ENCODE data around the gene ATXN7.

The ATXN7 gene

DNA sequence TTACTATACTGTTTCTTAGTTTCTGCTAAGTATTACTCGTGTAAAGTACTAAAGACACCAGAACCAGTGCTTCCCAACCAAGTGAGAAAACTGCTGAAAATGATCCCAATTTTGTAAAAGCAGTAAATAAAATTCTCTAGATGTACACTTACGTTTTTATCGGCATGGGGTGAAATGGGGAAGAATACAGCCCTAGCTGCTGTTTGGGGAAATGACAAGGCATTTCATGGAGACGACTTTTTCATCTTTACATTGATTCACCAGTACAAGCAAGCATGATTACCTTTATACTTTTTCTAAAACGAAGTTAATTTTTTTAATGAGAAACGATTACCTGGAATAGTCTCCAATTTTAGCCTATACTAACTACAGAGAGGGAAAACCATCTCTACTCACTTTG lies 158.3 kb downstream of the ATXN7 start:
- DNase-seq (ENCODE audit: low read depth): no peak

DNA sequence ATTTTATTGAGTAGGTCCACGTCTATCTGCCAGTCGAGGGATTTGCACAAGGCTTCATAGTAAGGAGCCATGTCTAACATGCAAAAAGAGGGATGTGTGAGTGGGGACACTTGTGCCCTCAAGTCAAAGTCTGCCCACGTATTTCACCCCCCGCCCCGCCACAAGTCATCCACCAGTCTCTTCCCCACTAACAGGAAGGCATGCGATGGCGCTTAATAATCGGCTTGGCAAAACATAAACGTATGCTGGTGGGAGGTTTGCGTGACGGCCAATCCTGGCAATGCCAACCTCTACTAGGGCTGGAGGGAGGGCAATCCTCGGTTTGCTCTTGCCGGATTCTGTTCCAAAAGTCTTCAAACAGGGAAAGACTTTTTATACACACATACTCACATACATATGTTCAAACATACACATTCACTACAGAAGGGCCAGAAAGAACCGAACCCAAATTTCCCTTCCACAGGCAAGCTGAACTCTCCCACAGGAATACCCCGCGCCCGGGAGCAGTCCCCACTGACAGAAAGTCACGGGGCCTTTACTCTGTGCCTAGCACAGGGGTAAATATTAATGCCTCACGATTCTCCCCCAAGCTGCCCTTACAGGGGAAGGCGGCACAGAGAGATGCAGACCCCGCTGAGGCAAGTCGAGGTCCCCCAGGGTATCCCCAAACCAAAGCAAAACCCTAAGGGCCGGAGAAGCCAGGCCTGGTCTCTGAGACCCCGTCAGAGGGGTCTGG lies 159.0 kb downstream of the ATXN7 start:
- peak; percentile 2 for DNase-seq (ENCODE audit: low read depth)

DNA sequence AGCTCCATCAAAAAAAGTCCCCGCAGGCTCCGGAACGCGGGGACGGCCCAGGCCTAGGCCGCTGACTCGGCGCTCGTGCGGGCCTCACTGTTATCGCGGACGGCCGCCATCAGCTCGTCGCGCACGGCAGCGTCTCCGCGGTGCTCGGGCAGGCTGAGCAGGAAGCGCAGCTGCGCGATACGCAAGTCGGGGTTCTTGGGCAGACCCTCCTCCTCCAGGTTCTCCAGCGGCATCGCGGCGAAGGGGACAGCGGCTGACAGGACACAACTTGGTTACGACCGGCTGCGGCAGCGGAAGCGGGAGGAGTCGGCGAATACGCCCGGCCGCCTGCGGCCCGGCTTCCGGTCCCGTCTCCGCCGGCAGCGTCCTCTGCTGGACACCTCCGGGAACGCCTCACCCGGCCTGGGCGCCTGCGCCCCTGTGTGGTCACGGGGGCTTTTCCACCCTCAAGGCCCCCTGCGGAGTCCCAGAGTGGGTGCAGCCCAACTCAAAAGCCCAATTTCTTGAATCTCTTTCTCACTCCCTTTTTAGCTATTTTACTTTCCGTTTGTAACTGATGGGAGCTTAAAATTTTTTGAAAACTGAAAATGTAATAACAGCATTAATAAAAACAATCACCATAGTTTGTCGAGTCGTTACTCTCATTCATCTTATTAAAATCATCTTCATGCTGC lies 159.7 kb downstream of the ATXN7 start, which contains the start of gene PSMD6:
Gene PSMD6, minus strand, starts transcription at position 308 of the 674 bp plus-strand sequence. Its CDS starts 75 bp downstream, at position 233.
- peak; percentile 94 for DNase-seq (ENCODE audit: low read depth)

DNA sequence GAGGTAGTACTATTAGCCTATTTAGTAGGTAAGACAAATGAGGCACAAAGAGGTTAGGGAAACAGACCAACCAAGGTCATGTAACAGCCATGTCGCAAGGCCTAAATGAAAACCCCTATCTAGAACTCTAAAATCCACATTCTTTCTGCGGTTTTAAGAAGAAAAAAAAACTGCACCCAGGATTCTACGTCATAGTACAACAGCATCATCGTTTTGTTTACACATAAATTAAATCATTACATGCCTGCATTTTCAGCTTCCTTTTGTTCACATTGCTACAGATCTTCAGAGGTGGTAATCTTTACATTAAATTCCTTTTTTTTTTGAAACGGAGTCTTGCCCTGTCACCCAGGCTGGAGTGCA lies 160.2 kb downstream of the ATXN7 start:
- DNase-seq (ENCODE audit: low read depth): no peak

DNA sequence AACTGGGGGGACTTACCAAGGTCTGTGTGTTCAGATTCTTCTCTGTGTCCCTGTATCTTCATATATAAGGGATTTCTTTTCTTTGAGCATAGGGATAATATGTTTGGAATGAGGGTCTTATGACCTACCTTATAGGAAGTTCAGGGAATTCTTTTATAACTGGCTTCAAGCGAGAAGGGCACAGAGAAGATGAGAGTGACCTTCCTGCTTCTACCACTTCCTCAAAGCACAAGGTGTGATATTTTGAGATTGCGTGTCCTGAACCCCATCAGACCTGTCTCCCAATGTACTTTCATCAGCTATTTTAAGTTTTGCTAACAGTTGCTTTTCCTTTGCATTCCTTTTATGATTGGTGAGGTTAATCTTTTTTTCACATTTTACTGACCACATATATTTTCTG lies 162.7 kb downstream of the ATXN7 start:
- DNase-seq (ENCODE audit: low read depth): no peak

DNA sequence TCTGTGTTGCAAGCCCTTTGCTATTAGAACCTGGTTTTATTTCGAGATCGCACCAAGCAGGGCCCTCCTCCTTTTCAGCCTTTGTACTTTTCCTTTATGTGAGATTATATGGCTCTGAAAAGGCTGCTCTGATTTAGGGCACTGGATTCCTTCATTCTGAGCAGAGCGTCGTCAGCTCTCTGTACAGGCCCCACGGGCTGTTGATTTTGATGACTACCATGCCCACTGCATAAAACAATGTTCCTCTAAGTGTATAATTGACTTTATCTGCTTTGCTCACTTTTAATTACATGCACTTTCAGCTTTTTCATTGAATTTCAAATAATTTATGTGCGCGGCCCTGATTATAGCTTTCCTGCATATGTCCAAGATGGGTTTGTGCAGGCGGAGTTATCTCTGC lies 164.0 kb downstream of the ATXN7 start:
- no peak for DNase-seq (ENCODE audit: low read depth)

DNA sequence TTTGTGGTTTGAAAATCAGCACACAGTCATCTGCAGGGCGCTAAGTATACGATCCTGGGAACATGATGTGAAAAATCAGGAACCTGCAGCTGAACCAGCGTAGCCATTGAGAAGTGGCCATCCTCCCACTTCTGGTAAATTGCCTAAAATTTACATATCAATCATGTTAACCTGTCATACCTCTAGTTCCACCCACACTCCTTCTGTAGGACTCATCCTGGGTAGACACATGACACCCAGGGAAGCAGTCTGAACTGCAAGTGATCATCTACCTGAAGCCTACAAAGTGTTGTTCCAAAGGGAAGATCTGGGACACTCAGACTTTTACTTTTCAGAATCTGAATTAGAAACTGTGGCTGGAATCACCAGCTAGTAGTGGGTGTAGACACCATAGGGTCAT lies 165.1 kb downstream of the ATXN7 start:
- no peak for DNase-seq (ENCODE audit: low read depth)

DNA sequence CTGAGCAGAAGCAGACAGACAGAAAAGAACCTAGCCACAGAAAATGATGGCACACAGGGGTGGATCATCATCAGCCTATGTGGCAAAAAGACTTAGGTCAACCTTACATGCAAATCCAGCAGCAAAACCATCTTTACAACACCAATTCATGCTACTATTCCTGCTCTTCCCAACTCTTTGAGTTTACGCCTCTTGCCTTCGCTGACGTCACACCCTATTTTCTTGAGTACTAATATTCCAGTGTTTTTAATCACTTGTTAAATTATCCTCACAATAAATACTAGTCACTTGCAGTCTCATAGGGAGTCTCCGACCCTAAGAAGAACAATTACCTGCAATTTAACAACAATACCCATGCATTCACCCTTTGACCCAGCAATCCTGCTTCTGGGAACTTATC lies 165.6 kb downstream of the ATXN7 start:
- DNase-seq (ENCODE audit: low read depth): no peak

DNA sequence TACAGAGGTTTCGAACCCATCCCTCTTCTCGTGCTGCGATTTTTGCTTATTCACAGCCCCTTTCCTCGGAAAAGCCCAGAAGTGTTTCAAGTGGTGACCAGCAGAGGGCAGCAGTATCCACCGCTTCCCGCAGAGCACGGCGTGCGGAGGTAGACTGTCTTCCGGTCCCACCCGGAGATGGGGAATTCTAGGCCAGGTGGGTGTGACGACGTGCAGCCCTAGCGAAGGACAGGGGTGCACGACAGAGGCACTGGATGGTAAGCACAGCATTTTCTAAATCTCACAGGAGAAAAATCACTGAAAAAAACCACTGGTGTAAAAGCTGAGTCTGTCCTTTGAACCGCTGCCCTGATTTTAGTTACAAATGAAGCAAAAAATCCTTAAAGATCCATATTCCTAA lies 167.1 kb downstream of the ATXN7 start:
- DNase-seq (ENCODE audit: low read depth): peak; percentile 77

DNA sequence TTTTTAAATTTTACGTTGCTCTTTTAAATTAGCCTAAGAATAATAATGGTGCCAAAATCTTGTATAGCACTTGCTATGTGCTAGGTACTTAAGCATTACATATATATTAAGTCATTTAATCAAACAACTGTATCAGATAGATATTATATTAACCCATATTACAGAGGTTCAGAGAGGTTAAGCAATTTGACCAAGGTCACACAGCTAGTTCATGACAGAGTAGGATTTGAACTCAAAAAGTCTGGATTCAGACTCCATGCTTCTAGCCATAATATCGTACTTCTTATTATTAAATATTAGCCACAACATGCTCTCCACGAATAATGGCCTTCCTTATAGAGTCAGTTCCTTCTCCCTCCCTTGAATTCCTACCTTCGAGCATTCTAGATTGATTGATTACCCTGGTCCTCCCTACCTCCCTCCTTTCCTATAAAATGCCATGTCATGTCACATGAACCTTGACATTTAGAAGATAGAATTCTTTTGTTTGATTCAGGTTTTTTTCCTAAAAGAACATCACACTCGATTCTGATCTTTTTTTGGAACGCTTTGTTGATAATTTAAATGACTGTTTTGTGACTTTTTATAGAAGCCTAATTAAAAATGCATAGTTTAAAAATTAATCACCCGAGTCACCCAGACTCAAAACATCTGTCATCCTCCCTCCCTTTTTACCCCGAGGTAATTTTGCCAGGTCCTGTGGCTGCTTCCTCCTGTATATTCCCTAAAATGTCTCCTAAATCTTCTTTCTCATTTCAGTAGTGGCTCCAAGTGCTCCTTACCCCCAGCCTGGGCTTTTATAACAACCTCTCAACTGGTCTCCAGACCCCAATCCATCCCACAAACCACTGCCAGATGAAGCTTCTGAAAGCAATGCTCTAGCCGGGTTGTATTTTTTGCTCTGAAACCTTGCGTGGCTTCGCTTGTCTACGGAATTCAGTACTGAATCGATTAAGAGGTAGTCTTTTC lies 168.2 kb downstream of the ATXN7 start:
- no peak for DNase-seq (ENCODE audit: low read depth)

DNA sequence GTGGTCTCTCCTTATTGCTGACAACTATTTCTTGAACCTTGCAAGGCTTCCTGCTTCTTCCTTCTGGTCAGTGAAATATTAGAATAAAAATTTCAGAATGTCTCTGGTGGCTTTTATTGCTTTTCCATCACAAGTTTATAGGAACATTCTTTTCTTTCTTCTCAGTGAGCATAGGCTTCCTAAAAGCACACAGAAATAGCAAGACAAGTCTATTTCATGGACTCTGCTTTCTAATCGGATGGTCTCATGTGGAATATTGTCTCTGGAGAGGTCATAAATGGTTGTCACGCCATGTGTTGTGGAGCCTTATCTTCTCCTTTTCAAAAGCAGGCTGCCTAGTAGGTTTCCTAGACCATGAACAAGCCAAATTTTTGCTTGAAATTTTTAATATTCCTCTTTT lies 169.4 kb downstream of the ATXN7 start:
- no peak for DNase-seq (ENCODE audit: low read depth)

DNA sequence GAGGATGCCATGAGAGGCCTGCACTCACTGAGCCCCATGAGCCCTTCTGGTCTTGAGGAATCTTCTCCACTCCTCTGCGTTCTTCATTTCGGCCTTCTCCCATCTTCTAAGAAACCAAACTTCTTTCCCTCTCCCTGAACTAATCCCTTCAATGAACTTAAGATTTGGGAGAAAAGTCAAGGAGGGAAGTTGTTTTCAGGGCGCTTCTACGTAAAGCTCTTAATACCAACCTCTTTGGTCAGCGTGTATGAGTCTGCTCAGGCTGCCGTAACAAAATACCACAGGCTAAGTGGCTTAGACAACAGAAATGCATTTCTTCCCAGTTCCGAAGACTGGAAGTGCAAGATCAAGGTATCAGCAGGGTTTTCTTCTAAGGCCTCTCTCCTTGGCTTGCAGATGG lies 173.4 kb downstream of the ATXN7 start:
- no peak for DNase-seq (ENCODE audit: low read depth)

DNA sequence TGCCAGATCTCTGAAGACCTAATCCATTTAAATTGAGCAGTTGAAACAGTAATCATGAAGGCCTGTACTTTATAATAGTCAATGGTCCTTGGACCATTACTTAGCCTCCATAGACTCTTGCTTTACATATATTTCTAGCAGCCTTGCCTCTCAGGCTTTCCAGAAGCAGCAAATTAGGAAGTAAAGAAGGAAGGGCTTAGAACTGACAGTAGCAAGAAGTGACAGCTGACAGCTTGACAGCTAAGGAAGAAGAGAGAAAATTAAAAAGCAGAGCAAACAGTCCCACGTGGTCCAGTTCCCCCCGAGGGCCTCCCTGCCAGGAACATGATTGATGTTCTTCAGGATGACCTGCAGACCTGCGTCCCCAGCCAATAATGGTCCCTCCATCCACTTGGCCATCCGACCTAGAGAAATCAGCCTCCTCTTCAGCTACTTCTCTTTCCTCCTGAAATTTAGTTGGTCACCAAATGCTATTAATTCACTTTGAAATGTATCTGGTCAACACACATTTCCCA lies 174.6 kb downstream of the ATXN7 start:
- no peak for DNase-seq (ENCODE audit: low read depth)

DNA sequence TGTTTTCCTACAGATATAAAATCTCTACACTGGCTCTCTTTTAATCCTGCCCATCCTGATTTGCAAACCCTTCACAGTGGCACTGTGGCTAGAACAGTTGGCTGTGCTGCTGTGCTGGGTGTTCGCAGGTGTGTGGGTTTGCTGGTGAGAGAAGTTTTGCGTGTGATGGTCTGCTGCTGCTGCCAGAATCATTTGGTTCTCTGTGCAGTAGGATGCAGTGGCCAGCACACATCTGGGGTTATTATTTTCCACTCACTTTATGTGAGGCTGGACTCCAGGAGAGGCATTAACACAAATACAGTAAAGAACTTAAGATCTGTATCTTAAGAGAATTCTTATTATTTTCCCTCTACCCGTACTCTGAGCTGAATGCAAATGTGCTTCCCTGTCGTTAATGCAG lies 175.7 kb downstream of the ATXN7 start:
- DNase-seq (ENCODE audit: low read depth): no peak

DNA sequence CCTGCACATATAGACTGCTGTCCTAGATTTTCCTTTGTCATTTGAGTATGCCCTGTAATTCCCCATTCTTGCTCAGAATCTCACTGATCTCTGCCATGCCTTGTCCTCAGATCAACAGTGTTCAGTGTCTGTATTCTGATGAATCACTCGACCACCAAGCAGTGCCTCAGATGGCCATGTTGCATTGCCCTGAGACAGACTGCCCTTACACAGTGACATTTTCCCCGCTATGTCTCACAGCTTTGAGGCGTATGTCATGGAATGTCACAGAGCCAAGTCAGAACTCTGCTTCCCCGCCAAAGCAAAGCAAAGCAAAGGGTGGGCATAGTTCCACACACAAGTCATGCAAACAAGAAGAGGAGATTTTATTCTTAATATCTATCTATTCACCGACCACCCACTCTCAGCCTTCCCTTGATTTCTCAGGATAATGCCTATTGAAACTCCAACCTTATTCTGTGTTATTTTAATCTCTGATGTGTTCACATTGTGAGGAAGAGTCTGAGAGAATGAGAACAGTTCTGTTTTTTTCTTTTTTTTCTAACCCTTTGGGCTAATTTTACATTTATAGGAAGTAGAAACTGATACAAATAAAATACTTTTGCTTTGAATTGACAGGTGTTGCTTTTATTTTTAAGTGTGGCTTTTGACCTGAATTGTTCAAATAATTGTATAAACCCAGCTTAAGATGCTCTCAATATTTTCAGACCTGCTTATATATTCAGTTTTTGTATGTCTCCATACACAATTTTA lies 176.5 kb downstream of the ATXN7 start:
- no peak for DNase-seq (ENCODE audit: low read depth)

DNA sequence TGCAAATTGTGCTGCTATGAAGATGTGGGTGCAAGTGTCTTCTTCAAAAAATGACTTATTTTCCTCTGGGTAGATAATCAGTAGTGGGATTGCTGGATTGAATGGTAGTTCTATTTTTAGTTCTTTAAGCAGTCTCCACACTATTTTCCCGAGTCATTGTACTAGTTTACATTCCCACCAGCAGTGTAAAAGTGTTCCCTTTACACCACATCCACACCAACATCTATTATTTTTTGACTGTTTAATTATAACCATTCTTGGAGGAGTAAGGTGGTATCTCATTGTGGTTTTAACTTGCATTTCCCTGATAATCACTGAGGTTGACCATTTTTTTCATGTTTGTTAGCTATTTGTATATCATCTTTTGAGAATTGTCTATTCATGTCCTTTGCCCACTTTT lies 179.3 kb downstream of the ATXN7 start:
- no peak for DNase-seq (ENCODE audit: low read depth)

DNA sequence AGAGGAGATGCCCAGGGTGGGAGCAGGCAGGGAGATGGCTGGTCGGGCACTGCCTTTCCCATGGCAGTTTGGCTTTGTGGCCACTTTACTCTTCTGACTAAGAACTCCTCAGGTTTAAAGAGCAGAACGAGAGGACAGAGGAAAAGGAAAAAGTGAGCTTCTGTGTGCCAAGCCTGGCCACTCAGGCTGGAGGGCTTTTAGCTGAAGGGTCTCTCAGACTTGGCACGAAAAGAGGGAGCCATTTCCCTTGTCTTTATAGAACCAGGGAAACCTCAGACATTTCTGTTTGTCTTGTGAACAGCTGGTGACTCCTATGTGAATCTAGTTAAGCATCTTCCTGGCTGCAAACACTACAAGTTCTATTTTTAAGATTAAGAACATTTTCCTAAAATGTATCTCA lies 182.9 kb downstream of the ATXN7 start:
- no peak for DNase-seq (ENCODE audit: low read depth)

DNA sequence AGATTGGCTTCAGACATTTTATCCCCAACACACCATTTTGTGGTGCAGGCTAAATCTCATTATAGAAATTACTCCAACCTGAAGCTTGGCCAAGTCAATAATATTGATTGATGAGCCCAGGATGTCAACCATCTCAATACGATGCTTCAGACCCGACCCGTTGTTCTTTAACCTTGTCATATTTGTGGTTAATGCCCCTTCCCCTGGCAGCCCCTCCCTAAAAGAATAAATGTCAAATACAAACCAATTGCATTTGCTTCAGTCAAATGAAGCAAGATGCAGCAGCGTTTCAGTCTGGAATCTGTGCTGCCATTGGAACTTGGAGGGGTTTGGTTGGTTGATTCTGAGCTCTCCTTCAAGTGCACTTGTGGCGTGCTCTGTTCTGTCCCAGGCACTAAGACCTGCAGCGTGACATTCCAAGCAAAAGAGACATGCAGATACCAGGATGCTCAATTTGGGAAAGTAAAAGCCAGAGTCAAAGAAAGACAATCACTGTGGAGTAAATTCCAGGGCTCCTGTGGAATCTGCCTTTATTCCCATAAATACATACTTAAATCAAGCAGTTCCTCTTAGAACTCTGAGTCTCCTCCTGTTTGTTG lies 183.4 kb downstream of the ATXN7 start:
- no peak for DNase-seq (ENCODE audit: low read depth)

DNA sequence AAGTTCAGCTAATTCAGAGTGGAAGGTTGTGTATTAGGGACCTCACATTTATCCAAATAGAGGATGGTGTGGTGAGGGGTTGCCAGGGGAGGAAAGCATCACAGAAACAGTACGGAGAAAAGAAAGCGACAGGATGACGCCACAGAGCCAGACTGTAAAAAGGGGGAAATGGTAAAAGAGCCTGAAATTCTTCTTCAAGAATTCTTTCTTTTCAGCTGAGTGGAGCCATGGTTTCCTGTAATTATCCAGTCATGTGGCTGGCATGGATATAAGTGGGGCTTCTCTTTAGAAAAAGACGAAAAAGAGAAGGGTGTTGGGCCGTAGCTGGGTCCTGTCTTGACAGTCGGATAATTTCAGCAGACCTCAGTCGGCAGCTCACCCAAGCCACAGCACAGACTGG lies 184.1 kb downstream of the ATXN7 start:
- no peak for DNase-seq (ENCODE audit: low read depth)

DNA sequence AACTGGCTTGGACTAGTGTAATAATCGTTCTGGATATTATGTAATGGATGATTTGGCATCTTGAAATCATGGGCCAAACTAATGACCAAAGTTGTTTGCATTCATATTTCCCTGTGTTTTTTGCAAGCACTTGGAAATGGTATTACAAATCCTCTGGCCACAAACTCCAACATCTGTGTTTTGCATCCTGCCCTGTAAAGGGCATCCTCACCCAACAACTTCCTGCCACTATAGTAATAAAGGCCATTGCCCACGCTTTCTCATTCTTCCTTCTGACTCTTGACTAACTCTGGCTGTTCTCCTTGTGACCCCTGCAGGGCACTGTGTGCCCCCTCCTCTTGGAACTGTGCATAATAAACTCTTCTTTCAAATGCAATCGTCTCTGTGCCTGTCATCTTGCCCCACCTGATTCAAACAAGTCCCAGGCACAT lies 185.0 kb downstream of the ATXN7 start:
- no peak for DNase-seq (ENCODE audit: low read depth)

DNA sequence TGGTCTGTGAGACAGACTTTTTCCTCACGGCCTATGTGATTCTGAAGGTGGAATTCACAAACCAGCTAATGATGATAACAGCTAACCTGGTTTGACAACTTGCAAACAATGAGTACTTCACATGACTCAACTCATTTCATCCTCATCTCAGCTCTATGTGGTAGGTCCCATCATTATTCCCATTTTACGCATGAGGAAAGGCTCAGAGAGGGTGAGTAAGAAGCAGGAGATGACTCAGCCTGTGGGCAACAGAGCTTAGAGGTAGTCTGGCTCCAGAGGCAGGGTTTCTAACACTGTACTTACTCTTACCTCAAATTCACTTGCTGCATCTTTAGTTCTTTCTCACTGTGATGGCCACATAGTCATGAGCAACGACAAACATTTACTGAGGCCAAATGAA lies 185.5 kb downstream of the ATXN7 start:
- DNase-seq (ENCODE audit: low read depth): no peak
